ENCODE measurements around the gene FEV. TPM values are rescaled to one million over a fixed set of nuclear protein-coding genes. Genes with fewer than 3 reads are reported as not detected.

The FEV gene
- total RNA-seq, 1 donor from 2014 or later = not detected

GRCh38 chr2:218996937-218997336 lies 12.0 kb upstream of the FEV start:
- intact Hi-C loops (cut with DNase I) = no loop called here
- DNase-seq (ENCODE audit: missing footprints) (no peak), ATAC-seq (no peak)

- peak; percentile 90 for DNase-seq (ENCODE audit: missing footprints)
- intact Hi-C loops (cut with DNase I) = no loop called here
- ATAC-seq = peak; percentile 91
These were observed 11.2 kb upstream of the FEV start for GRCh38 chr2:218995972-218996711.

GRCh38 chr2:218995561-218995960 lies 10.6 kb upstream of the FEV start:
- no peak for DNase-seq (ENCODE audit: missing footprints)
- intact Hi-C loops (cut with DNase I) = no loop called here
- no peak for ATAC-seq

GRCh38 chr2:218993345-218994315 lies 8.6 kb upstream of the FEV start, which contains the start of gene CRYBA2:
CRYBA2 (minus strand) TSS chr2:218993422; CDS start chr2:218993176, 246 bp downstream.
- intact Hi-C loops (cut with DNase I) = no loop called here
- DNase-seq (ENCODE audit: missing footprints) (no peak), ATAC-seq (no peak)

- intact Hi-C loops (cut with DNase I) = no loop called here
- no peak for ATAC-seq
- no peak for DNase-seq (ENCODE audit: missing footprints)
These were observed 7.8 kb upstream of the FEV start for GRCh38 chr2:218992703-218993344.

- ATAC-seq = no peak
- no peak for DNase-seq (ENCODE audit: missing footprints)
- intact Hi-C loops (cut with DNase I) = no loop called here
These were observed 7.2 kb upstream of the FEV start for GRCh38 chr2:218992196-218992595.

- DNase-seq (ENCODE audit: missing footprints) (no peak), ATAC-seq (no peak)
- intact Hi-C loops (cut with DNase I) = no loop called here
These were observed 6.7 kb upstream of the FEV start for GRCh38 chr2:218991674-218992168.

GRCh38 chr2:218990612-218991011 lies 5.6 kb upstream of the FEV start:
- ATAC-seq = no peak
- intact Hi-C loops (cut with DNase I) = no loop called here
- no peak for DNase-seq (ENCODE audit: missing footprints)

GRCh38 chr2:218990052-218990451 lies 5.1 kb upstream of the FEV start:
- no peak for ATAC-seq
- intact Hi-C loops (cut with DNase I) = no loop called here

GRCh38 chr2:218988650-218989049 lies 3.7 kb upstream of the FEV start:
- ATAC-seq (no peak), DNase-seq (ENCODE audit: missing footprints) (no peak)
- intact Hi-C loops (cut with DNase I) = no loop called here

More at GRCh38 chr2:218990052-218990451, 5.1 kb upstream of the FEV start:
- DNase-seq (ENCODE audit: missing footprints) = no peak

- DNase-seq (ENCODE audit: missing footprints) (no peak), ATAC-seq (no peak)
- intact Hi-C loops (cut with DNase I) = no loop called here
These were observed 3.2 kb upstream of the FEV start for GRCh38 chr2:218988164-218988563.

- intact Hi-C loops (cut with DNase I) = no loop called here
- DNase-seq (ENCODE audit: missing footprints) = no peak
- no peak for ATAC-seq
These were observed 1.3 kb upstream of the FEV start for GRCh38 chr2:218986148-218986761.

GRCh38 chr2:218985325-218986091 lies 524 bp upstream of the FEV start:
- ATAC-seq (no peak), DNase-seq (ENCODE audit: missing footprints) (no peak)
- intact Hi-C loops (cut with DNase I) = no loop called here

GRCh38 chr2:218984239-218985020 lies 554 bp downstream of the FEV start:
- DNase-seq (ENCODE audit: missing footprints) = no peak
- intact Hi-C loops (cut with DNase I) = no loop called here

GRCh38 chr2:218983934-218984238 lies 1.1 kb downstream of the FEV start:
- no peak for DNase-seq (ENCODE audit: missing footprints)
- intact Hi-C loops (cut with DNase I) = no loop called here
- no peak for ATAC-seq

More at GRCh38 chr2:218984239-218985020, 554 bp downstream of the FEV start:
- no peak for ATAC-seq

GRCh38 chr2:218983263-218983933 lies 1.6 kb downstream of the FEV start:
- DNase-seq (ENCODE audit: missing footprints) = no peak
- intact Hi-C loops (cut with DNase I) = no loop called here

More at GRCh38 chr2:218983263-218983933, 1.6 kb downstream of the FEV start:
- ATAC-seq = no peak
